HUDEP-2 (cell line): ENCODE data around the gene FCHSD2.
A peak's percentile ranks its signal among the peaks of the same experiment; 100 is the strongest.

Experiments
- DNase-seq, 76 experiments: peaks; one replicate each; lab custom pipeline; 2025; ENCODE audit not compliant: unreplicated experiment in 76 of 76; lab: John Stamatoyannopoulos, UW

Gene FCHSD2

DNA sequence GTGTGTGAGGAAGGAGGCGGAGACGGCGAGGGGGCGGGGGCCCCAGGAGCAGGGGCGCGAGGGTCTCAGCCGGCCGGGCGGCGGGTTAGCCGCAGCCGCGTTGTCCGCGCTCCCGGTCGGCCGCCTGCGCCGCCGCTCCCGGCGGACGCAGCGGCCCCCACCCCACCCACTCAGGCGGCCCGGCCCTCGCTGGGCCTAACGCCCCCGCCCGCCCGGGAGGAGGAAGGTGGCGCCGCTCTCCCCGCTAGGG, at the start of gene FCHSD2:
Gene FCHSD2 (minus strand): TSS at position 191 of the 250 bp plus-strand sequence. CDS start 441 bp downstream, outside the sequence.
- no peak for DNase-seq

DNA sequence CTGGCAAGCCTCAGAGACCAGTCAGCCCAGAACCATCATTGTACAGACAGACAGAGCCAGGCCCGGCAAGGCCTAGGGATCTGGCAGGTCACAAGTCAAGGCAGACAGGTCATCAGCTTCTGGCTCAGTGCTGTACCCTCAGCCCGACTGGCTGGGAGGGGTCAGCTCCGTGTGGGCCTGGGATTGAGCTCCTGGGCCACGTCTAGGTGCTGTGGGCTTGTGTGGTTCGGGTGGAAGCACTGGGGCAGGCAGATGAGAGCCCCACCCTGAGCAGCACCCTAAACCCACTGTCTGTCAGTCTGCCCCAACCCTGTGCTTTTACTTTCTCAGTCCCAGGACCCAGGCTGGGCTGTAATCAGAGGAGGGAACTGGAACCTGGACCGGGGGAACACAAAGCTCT, 49.0 kb upstream of the FCHSD2 start:
- DNase-seq = no peak

DNA sequence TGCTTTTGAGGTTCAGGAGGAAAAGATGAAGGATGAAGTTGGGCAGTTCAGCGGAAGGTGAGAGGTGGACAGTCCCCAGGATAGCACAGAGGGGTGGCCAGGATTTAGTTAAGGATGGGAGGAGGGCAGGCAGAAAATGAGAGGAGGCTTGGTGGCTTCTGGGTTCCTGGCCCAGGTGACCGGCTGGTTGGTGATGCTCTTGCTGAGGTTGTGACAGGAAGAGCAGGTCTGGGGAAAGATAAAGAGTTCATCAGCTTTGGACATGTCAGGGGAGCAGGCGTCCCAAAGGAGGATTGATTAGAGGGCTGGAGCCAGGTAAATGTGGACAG, 48.4 kb upstream of the FCHSD2 start:
- DNase-seq = no peak

DNA sequence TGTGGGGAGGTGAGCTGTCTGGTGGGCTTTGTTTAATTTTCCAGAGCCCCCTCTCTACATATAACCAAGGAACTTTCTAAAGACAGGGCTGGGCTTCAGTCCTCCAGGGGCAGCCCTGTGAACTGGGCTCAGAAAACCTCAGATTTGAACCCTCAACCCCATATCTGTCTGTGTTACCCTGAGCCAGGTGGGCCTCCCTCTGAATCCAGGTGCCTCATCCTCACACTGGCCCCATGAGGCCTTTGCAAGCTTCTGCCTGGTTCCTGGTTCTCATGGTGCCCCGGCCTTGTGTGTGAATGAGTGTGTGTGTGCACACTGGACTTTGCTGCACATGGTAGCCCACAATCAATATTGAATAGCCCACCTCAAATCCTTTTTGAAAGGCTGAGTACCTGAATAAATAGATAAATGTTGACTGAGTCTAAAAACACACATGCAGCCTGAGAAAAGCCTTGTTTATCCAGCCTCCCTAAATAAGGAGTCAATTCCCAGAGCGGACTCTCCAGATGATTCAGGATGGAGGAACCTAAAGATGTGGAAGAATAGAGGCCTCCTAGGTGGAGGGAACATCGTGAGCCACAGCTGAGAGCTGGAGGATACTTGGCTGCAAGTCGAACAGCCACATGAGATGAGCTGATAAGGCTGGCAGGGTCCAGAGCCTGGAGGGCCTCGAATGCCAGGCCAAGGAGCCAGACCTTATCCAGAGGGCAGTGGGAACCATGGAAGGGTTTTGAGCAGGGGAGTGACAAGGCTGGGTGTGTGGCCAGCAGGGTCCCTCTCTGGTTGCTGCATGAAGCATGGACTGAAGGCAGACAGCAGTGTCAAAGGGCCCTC, 47.8 kb upstream of the FCHSD2 start:
- no peak for DNase-seq

DNA sequence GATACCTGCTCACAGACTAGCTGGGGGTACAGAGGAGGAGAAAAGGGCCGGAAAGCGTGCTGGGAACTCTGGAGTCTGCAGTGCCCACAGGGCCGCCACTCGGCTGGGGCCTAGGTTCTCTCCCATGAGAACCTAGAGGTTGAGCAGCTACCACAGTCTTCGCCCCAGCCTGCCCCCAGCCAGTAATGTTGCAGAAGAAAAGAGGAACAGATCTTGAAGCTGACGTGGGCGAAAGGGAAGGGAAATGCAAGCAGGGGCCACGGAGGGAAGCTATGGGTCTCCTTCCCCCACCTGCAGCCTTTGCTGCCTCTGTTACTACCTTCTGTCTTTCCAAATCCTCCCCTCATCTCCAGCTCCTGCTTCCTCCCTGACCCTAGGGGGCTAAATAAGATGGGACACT, 47.2 kb upstream of the FCHSD2 start:
- DNase-seq = no peak

DNA sequence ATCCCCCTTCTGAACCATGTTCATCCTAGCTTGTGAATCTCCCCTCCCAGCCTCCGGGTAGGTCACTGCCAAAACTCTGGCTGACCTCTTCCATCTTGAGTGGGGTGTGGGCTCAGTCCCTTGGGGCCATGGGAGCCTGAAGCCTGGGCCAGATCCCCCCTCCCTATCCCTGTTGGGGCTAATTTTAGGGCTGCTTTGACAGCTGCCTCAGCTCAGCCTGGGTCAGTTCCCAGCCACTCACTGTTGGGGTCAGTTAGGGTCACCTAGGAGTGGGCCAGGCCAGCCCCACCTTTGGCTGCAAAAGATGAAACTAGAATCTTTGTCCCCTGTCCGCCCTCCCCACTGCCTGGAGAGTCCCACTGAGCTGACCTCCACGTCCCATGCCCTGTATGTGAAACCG, 46.2 kb upstream of the FCHSD2 start:
- DNase-seq = no peak

DNA sequence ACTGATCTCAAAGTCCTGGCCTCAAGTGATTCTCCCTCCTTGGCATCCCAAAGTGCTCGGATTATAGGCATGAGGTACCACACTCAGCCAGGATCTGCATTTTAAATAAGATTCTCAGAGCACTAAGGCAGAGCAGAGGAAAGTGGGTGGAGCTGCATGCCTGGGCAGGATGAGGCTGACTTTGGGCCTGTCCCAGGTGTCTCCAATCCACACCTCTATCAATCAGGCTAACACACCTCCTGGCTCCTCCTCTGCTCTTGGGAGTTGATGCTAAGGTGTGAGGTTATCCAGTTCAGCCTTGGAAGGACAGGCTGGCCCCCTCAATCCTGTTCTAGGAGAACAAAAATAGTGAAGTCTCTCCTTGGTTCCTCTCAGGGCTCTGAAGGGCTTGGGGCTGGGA, 45.7 kb upstream of the FCHSD2 start:
- DNase-seq = no peak

DNA sequence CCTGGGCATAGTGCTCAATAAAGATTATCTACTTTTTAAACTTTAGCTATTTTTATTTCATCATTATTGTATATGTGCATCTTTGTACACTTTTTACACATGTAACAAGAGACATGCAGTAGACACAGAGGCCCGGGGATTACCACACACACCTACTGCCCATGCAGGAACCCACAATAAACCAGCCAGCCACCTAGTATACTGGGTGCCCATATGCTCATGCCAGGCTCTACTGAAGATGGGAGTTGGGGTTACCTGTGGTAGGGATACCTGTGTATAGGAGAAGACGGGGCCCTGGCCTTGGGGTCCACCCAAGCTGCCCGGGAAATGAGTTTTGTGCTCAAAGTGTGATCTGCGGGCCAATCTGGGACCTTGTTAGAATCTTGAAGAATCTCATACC, 44.8 kb upstream of the FCHSD2 start:
- DNase-seq = no peak

DNA sequence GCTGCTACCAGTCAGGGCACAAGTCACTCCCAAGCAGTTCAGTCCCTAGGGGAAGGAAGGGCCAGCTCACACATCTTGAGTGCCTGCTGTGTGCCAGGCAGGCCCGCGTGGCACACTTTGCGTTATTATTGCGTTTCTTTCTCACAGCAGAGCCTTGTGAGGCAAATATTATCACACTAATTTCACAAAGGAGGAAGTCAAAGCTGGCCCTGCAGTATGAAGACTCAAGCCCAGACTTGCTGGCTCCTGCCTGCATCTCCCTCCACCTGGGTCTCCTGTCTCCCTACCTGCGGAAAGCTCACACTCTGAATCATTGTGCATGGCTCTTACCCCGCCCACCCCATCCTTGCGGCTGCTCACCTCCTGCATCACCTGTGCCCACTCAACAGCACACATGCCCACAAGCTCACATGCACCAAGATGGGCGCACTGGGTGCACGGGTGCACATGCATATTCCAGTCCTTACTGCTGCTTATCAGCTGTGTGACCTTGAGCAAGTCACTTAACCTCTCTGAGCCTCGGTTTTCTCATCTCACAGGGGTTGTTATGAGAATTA, 44.3 kb upstream of the FCHSD2 start:
- no peak for DNase-seq

DNA sequence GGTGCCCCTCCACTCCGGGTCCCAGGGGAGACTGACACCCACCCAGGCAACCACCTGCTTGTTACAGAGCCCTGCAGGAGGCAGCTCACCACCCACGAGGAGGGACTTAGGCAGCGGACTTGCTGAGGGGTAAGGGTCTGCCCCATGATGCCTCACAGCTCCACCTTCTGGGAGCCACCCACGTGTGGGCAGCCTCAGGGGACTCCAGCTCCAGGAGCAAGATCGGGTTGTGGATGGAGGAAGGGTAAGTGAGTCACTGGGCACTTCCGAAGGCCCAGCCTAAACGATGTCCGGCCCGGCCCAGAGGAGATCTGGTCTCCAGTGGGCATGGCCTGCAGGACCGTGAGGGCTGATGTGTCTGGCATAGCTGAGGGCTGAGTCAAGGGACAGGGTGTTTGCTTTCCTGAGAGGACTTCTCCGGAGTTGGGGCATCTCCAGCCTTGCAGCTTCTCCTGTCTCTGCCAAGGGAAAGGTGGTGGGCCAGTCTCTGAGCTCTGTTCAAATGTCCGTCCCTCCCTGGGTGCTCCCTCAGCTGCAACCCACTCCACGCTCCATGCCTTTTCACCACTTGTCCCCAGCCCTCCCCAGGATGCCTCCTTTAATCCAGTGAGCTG, 43.7 kb upstream of the FCHSD2 start:
- no peak for DNase-seq

DNA sequence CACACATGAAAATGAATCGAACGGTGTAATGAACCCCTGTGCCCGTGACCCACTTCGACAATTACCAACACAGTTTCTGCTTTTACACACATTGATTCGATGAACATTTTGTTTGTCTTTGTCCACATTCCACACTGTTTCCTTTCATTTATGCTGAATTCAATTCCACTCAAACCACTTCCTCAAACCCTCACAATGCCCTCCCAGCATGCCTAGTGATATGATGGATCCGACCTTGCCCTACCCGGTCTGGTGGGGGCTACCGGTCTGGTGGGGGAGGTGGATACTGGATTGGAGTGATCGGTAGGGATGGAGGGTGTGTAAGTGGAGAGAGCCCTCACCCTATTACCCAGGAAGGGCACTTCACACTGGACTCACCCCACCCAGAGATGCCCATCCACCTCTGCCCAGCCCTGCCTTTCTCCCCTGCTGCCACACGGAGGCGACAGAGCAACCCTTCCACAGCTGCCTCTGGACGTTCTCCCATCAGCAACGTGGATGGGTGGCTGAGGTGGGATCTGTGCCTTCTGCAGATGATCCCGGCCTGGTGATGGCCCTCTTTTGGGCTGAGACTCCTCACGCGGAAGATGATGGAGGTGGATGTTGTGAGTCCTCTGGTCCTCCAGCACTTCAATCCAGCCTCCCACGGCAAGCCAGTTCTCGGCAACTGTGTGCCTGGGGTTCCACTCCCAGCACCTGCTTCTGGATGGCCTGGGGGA, 43.0 kb upstream of the FCHSD2 start:
- DNase-seq = peak in 56 of 76 experiments; percentile 7 to 69 (median 44)

DNA sequence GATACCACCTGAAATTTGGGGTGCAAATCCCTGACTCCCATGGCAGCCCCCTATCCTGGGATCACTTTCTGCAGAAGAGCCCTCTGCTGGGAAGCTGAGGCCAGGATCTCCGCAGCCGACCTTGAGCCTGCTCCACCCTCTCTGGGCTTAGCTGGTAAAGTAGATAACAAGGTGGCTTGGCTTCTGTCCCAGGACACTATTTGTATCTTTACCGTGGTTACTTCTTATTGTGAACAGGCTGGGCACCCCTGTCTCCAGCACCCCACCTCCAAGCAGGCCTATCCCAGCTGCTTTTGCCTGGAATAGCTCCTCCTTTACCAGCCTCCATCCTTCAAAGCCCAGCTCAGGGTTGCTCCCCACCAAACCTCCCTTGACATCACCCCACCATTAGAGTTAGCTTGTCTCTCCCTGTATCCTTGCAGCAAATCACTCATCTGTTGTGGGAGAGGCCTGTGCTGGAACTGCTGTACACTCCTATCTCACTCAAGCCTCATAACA, 40.8 kb upstream of the FCHSD2 start:
- DNase-seq = peak in 75 of 76 experiments; percentile 50 to 95 (median 84)

DNA sequence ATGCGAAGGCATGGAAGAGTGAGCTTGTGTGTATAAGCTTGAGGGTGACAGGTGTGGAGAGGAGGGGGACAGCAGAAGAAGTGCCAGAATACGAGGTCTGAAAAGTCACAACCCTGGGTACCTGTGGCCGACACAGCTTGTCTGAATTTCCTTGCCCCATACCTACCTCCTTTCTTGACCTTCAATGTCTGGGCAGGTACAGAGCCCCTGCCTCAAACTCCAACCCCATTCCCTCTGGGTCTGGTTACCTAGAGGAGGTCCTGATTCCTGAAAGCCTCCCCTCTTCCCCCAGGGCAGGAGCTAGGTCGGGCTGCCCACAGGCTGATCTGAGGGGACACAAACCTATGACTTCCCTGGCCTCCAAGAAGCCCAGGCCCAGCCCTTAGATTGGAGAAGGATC, 36.6 kb upstream of the FCHSD2 start:
- no peak for DNase-seq

DNA sequence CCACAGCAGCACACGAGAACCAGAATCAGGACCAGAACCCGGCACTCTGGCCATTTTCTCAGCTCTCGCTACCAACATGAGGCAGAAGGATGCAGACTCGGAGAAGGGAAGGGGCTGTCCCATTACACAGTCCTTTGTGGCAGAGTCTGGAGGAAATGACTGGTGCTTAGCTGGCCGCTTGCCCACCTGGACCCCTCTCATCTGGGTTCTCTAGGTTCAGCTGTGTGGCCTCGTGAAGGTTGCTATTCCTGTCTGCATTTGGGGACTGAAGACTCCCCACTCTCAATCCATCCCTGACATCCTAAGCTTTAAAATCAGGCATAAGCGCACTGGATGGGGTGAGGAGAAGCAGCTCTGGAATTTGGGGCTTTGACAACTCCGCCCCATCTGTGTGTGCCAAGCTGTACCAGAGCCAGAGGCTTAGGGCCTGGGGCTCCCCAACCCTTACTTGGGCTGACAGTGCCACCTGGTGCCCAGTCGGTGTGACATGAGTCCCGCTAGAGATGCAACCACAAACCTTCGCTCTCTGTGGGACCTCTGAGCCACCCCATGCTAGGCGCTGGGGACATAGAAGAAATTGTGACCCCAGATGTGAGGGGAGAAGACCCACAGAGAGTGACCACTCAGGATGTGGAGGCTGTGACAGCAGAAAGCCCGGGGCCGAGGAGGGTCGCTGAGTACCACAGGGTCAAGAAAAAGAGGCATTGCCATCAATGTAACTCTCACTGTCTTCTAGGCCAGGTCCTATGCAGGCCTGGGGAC, 35.8 kb upstream of the FCHSD2 start:
- peak in 70 of 76 experiments; percentile 8 to 76 (median 54) for DNase-seq

DNA sequence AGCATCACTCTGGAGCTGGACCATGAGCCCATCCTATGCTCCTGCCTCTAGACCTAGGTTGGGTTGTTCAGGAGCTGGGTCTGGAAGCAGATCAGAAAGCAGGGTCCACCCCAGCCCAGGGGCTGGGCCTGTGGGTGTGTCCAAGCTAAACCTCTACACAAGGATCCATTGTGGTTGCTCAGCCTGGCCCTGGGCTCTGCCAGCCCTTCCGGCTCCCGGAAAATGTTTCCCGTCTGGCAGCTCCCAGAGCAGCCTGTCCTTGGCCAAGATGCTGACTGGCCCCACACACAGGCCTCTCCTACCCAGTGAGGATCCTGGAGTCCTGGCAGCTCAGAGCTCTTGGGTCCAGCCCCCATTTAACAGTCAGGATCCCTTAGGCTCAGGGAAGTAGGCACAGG, 35.3 kb upstream of the FCHSD2 start:
- no peak for DNase-seq

DNA sequence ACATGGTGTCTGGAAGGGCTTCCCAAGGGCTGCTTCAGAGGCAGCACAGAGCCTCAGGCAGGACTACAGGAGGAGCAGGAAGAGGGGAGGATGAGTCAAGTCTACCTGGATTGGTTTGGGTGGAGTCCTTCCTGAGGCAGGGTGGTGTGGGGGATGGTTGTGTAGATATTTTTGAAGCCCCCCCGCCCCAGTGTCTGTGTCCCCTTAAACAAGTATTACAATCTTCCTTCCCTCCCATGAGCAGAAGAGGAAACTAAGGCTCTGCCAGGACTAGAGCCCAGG, 34.7 kb upstream of the FCHSD2 start:
- DNase-seq = no peak

DNA sequence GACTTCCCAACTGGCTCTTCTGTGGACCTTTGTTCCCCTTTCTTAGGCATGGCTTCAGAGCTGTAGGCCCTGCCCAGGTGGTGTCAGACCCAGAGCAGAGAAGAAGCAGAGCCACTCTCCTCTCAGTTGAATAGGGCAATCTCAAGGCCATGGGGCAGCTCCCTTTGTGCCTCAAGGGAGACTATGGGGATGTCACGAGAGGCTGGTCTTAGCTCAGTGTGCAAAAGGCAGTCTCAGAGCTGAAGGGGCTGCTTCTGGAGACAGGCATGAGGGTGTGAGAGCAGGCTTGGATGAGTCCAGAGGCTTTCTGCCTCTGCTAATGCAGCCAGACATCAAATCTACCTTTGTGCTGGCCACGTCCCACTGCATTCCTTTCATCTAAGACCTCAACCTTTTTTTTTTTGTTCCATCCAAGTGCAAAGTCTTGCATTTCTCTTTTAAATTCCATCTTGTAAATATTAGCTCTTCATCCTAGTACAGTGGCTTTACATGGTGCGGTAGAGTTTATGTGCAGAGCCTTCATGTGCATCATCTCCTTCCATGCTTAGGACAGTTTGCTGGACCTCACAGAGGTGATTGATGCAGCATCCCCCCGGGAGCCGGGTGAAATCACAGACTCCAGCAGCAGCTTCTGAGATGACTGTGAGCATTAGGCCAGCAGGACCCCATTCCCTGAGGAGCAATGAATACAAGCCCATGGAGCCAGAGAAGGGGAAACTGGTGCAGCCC, 34.2 kb upstream of the FCHSD2 start:
- no peak for DNase-seq

DNA sequence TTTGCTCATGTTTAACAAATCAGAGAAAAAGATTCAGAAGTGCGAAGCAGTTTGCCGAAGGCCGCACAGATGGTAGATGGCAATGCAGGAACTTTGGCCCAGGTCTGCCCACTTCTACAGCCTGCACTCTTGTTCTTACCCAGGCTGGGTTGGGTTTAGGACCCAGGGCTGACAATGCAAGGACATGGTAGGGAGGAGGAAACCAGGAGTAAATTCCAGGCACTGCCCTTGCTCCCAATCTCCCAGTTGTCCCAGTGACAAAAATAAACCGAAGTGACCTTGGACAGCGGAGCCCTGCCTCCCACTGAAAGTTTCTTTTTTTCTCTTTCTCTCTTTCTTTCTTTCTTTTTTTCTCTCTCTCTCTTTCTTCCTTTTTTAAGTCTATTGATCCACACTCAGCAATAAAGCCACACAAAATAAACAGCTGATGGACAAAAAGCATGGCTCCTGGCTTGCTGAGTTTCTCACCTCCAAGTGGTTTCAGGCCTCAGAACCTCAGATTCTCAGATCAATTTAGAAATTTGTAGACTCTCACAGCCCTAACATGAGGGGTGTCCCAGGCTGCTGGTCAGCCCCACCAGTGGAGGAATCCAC, 33.5 kb upstream of the FCHSD2 start:
- DNase-seq = no peak

DNA sequence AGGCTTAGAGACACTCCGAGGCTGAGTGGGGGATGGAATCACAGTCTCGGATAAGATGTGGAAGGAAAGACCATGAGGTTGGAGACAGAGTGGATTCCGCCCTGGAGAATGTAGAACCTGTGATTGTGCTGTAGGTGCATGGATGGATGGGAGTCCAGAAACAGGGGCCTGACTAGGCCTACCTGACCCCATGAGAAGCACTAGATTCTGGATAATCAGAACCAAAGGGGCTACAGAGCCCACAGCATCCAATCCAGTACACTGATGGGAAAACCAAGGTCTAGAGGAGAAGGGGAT, 32.3 kb upstream of the FCHSD2 start:
- no peak for DNase-seq

DNA sequence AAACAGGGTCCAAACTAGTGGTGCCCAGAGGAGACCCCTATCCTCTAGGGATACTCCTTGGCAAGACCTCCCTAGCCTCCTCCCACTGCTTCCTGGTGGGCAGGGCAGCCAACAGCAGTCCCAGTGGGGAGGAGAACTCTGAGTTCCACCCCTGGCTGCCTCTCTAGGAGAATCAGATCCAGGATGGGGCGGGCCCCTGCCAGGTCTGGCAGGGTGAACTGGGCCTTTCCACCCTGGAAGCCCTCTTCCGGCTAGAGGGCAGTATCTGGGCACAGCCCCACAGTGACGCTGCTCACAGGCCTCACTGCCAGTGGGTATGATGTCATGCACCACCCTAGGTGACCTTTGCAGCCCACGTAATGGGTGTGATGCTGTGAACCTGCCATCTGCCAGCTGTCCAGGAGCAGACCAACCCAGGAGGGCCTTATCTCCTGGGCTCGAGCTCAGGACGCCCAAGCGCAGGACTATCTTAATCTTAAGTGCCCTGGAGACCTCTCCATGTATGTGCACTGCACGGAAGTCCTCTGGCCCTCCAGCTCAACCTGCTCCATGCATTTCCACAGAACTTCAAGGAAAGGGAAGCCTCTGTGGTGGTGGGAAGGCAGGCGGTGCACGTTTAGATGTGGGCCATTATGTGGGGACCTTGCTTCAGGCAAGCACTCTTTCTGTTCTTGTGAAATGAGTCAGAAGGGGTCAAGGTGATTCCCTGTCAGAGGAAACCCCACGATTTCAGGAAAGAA, 31.8 kb upstream of the FCHSD2 start:
- DNase-seq = peak in 20 of 76 experiments; percentile 5 to 47 (median 22)
